Activated CD4-positive, alpha-beta T cell treated with anti-CD3 and anti-CD28 coated beads, Interleukin-2, amount 50 U/mL, for 24 hours (primary cell): ENCODE results near the gene OOSP3.
A peak's percentile ranks its signal among the peaks of the same experiment; 100 is the strongest.
"Not testable (repeated sequence)": the region's sequence is repeated elsewhere in the genome, so short reads cannot be mapped to it uniquely, and the experiment has no call there.

Experiments used
- DNase-seq, 2 donors: peaks; one replicate each; pipeline ENCODE4 v3.0.0-alpha.2; 2020; ENCODE audit warnings: low read depth in 1 of 2, low spot score in 1 of 2

OOSP3 gene, protein sequence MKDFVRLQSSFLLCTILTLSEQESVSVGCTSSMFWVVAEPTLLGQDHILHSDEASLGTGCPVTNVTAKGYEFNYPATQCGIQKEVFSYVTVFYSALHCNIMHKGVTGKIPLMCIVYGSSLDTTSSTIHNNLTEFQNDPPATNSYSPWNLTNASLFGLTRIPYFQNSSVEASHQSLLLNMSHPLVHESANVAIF

GRCh38 chr11:59878575-59878974 is at the start of gene OOSP3:
Gene OOSP3 (plus strand): TSS chr11:59878782. CDS start chr11:59878809, 27 bp downstream.
- DNase-seq = no peak

DNA sequence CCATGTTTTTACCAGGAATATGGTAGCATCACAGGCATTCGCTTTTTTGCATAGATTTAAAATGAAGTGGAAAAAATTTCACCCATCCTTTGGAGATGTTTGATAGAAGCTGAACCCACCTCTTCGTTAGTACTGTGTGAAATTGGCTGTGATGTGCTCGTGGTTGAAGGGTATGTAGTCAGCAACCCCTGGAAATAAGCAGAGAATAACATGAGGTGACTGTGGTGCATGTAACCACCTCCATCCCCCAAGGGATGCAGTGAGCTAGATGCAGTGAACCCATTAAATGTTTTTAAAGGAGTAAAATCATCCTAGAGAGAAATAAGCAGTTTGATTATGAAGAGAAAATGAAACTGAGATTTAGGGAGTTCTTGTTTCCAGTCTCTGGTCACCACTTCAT is 49.2 kb upstream of the OOSP3 start:
- DNase-seq = no peak

DNA sequence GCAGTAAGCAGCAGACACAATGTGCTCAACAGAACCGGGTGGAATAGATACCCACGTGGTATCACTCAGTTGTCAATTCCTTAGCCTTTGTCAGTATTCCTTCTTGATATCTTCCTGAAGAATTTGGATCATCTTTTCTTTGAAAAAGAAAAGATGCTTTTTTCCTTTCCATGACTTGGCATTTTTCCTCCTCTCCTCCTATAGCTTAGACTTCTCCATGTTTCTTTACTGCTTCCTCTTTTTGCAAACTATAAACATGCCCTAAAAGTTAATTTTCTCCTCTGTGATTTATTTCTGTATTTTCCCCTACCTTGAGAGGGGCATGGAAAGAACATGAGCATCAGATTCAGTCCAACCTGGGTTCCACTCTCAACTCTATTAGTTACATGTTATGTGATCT is 45.0 kb upstream of the OOSP3 start:
- DNase-seq = no peak

GRCh38 chr11:59839615-59840014 is 39.0 kb upstream of the OOSP3 start:
- DNase-seq = no peak

DNA sequence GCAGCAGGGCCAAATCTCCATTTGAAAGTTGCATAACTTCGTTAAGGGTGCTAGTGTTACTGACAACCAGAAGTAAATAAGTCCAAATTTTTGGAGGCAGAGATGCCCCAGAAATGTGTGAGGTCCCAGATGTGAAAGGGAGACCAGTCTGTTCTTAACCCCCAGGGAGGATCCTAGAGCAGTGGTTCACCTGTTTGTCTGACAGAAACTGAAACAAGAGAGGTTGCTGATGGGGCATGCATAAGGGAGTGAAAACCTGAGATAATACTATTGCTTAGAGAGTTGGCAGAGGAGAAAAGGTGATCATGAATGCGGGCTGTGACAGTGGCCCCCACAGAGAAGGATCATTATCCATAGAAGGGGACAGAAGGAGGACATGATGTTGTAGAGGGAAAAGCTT is 37.1 kb upstream of the OOSP3 start:
- DNase-seq = no peak

DNA sequence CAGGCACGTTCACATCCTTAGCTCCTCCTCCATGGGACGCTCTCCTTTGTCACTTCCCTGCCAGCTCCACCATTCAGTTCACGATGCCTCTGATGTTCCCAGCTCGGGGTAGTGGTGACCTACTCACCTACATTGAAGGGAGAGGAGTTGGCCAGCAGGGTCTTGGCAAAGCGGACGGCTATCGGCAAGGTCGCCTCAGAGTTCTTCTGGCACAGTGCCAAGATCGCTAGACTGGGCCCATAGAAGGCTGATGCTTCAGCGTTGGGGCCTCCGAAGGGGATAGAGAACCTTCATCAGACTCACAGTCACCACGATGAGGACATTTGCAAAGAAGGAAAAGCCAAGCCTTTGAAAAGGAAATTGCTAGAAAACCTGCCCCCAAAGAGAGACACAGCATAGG is 36.3 kb upstream of the OOSP3 start:
- DNase-seq = no peak

DNA sequence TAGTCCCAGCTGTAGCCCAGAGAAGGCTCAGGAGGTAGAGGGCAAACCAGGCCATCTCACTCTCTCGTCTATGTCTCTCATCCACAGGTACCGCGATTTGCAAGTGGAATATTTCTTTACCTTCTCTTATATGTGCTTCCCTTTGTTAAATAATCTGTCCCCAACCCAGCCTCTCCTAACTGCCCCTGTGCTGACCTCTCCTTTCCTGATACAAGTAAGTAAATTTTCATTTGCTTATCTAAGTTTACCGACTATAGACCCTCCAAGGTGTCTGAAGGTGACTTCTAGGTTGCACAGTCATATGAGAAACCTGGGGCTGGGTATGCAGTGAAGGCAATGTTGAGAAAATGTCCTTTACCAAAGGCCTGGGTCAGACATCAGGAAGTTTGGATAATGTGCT is 33.2 kb upstream of the OOSP3 start, which contains the start of gene CBLIF:
Gene CBLIF, minus strand, starts transcription at position 101 of the 400 bp plus-strand sequence. Its CDS starts 46 bp downstream, at position 55.
- DNase-seq = no peak

DNA sequence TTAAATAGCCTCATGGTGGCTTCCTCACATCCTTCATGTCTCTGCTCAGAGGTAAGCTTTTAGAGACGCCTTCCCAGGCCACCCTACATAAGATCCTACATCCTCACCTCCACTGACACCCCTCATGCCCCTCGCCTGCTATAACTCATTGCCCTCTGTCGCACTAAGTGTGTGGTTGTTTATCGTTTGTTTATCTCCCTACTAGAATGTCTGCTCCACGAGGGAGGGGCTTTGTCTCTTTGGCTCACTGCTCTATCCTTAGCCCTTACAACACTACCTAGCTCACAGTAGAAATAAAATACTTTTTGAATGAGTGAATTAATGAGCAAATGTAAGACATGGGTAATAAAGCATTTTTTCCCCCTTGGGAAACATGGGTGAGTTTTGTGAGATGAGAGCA is 32.0 kb upstream of the OOSP3 start:
- DNase-seq = no peak

DNA sequence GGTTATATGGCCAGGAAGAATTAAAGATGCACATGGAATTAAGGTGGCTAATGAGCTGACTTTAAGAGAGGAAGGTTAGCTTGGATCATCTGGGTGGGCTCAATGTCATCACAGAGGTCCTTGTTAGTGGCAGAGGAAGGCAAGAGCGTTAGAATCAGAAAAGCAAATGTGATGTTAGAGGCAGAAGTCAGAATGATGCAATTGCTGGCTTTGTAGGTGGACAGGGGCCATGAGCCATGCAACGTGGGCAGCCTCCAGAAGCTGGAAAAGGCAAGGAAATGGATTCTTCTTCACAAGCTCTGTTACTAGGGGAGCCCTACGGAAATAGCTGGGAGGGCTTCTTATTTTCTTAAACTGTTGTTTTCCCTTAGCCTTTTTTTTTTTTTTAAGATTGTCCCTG is 31.0 kb upstream of the OOSP3 start:
- no peak for DNase-seq

DNA sequence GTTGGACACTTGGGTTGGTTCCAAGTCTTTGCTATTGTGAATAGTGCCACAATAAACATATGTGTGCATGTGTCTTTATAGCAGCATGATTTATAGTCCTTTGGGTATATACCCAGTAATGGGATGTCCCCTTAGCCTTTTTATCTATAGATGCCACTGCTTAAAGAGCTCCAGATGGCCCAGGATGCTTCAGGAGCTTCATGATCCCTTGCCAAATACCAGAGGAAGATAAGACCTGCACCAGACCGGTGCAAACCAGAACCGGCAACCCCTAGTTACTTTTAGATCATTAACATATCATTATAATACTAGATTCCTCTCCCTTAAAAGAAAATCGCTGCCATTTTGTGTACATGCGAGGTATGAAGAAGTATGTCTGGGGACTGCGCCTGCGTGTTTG is 30.1 kb upstream of the OOSP3 start:
- not testable (repeated sequence) for DNase-seq

DNA sequence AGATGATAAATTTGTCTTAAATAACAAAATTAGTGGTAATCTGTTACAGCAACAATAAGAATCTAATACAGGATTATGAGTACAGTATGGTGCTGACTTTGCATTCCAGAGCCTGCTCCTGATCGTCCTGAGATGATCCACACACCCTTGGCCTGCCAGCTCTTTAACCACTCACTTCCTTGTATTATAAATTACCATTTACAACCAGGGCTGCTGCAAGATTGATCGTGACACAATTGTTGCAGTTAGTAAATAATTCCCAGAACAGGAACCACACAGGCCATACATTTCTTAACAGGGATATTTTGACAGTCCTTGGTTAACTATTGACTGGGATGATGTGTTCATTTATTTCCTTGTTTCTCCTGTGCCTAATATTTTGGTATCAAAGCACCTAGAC is 29.5 kb upstream of the OOSP3 start:
- no peak for DNase-seq

DNA sequence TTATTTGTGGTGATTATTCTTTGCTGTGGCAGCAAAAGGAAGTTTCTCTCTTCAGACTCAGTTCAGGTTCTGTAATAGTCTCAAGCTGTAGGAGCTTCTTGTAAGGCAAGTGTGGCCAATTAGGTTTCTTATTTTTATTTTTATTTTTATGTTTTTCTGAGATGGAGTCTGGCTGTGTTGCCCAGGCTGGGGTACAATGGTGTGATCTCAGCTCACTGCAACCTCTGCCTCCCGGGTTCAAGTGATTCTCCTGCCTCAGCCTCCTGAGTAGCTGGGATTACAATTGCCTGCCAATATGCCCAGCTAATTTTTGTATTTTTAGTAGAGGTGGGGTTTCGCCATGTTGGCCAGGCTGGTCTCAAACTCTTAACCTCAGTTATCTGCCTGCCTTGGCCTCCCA is 29.0 kb upstream of the OOSP3 start:
- DNase-seq = not testable (repeated sequence)

DNA sequence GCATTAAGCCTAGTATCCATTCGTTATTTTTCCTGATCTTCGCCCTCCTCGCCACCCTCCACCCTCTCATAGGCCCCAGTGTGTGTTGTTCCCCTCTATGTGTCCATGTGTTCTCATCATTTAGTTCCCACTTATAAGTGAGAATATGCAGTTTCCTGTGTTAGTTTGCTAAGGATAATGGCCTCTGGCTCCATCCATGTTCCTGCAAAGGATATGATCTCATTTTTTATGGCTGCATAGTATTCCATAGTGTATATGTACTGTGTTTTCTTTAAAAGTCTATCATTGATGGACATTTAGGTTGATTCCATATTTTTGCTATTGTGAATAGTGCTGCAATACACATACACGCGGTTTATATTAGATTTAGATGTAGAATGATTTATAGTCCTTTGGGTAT is 27.2 kb upstream of the OOSP3 start:
- not testable (repeated sequence) for DNase-seq

GRCh38 chr11:59854871-59855270 is 23.7 kb upstream of the OOSP3 start:
- DNase-seq = no peak

DNA sequence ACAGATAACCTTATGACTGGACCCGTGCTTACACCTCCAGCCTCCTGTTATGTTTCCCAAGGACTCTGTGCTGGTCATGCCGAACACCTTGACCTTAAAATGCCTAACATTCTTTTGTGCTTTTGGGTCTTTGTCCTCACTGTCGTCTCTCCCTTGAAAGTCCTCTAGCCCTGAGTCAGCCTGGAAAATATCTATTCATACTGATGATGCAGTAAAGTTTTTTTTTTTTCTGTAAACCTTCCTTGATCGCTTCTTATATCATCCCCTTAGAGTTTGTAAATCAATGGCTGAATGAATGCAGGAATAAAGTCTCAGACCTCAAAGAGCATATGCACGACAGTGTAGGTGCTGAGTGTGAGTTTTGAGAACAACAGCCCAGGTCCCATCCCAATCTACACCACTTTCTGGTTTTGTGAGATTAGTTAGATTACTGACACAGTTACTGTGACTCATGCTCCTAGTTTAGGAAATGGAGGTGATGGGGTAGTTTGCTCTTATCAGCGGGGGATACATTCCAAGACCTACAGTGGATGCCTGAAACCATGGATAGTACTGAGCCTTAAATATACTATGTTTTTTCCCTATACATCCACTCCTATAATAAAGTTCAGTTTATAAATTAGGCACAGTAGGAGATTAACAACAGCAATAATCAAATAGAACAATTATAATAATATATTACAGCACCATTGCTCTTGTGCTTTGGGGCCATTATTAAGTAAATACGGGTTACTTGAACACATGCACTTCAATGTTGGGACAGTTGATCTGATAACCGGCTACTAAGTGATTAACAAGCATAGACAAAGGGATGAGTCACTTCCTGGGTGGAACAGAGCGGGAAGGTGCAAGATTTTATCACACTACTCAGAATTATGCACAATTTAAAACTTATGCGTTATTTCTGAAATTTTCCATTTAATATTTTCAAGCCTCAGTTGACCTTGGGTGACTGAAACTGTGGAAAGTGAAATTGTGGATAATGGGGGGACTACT is 20.8 kb upstream of the OOSP3 start:
- peak in 1 of 2 donors; percentile 15 for DNase-seq

GRCh38 chr11:59859673-59860072 is 18.9 kb upstream of the OOSP3 start:
- no peak for DNase-seq

- DNase-seq = no peak
These were observed 16.3 kb upstream of the OOSP3 start for GRCh38 chr11:59862252-59862651.

- DNase-seq = no peak
These were observed 13.6 kb upstream of the OOSP3 start for GRCh38 chr11:59865031-59865430.

DNA sequence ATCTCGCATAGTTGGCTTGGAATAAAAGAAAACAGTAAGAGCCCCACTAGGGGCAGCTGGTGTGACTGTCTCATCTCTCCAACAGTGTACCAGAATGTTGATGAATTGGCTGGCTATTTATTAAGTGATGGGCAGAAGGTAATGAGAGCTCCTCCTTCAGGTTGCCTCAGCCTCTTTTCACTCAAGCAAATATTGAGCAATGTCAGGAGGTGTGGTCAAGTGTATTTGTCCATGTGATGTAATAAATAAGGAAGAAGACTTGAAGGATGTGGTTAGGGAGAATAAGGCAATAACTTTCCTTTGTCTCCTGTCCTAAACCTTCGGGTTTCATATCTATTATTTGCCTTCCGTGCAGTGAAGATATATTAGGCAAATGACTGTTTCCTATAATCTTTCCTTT is 12.2 kb upstream of the OOSP3 start, which contains the start of gene TCN1:
Gene TCN1, minus strand, starts transcription at position 91 of the 400 bp plus-strand sequence. Its CDS starts 17 bp downstream, at position 74.
- no peak for DNase-seq

- no peak for DNase-seq
These were observed 11.7 kb upstream of the OOSP3 start for GRCh38 chr11:59866836-59867235.

DNA sequence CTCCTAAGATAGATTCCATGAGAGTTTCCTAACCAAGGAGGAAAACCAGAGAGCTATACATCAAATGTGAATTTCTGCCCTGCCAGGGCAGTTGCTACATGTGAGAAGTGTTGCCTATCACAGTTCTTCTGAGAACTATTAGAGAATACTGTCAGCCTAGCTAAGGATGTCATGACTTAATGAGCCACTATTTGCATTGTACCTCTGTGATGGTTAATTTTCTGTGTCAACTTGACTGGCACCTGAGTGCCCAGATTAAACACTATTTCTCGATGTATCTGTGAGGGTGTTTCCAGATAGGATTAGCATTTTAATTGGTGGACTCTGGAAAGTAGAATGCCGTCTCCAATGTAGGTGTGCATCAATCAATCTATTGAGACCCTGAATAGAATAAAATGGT is 10.6 kb upstream of the OOSP3 start:
- no peak for DNase-seq

DNA sequence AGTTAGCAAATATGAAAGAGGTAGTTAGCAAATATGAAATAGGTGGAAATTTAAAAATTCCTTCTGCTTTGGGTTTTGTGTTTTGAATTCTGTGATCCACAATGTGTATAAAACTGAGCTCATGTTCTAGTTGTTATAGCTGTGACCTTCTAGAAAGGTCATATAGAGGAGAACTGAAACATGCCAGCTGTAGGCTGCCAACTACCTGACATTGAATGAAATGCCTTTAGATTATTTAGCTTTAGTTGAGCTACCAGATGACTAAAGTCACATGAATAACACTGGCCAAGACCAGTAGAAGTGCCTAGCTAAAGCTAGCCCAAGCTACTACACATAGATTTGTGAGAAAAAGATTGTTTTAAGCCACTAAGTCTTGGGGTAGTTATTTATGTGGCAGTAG is 6.5 kb upstream of the OOSP3 start:
- DNase-seq = no peak
